CD4-positive, alpha-beta memory T cell (primary cell): ENCODE results near the gene SUSD6. TPM values are rescaled to one million over a fixed set of nuclear protein-coding genes. Genes with fewer than 3 reads are reported as not detected.
A peak's percentile ranks its signal among the peaks of the same experiment; 100 is the strongest.

Experiments used
- CTCF ChIA-PET: fragments of 350-600 bp; sonication (Branson Sonifier 250); formaldehyde crosslinking; loops from one replicate; lab custom pipeline; 2021; ENCODE audit warnings: inconsistent platforms; ENCODE audit not compliant: partially characterized antibody; lab: Charles Lee
- POLR2A ChIA-PET: fragments of 350-600 bp; sonication (Branson Sonifier 250); formaldehyde crosslinking; loops from one replicate; lab custom pipeline; 2021; ENCODE audit not compliant: partially characterized antibody; lab: Charles Lee
- DNase-seq, 5 donors: peaks; one replicate each; pipeline versions ENCODE4 v3.0.0 to v3.0.0-alpha.2; 2020 to 2022; ENCODE audit warnings: mixed read lengths in 1 of 5
- H3K27ac ChIP-seq: one replicate; pipeline ENCODE4 v1.7.0; 2013; ENCODE audit warnings: low read depth, low read length
- H3K27me3 ChIP-seq: 2 replicates; pipeline ENCODE4 v1.7.0; 2013; ENCODE audit warnings: mild to moderate bottlenecking, low read length, moderate library complexity; ENCODE audit not compliant: insufficient read depth
- H3K36me3 ChIP-seq: 2 replicates; pipeline ENCODE4 v1.7.0; 2013; ENCODE audit warnings: mild to moderate bottlenecking, low read length, moderate library complexity; ENCODE audit not compliant: insufficient read depth
- H3K4me1 ChIP-seq: 2 replicates; pipeline ENCODE4 v1.7.0; 2013; ENCODE audit warnings: mild to moderate bottlenecking, low read length, moderate library complexity; ENCODE audit not compliant: insufficient read depth
- H3K4me3 ChIP-seq, 2 donors: one replicate each; pipeline ENCODE4 v1.7.0; 2013; ENCODE audit warnings: low read length in 2 of 2, mild to moderate bottlenecking in 1 of 2
- H3K9me3 ChIP-seq, 2 donors: one replicate each; pipeline ENCODE4 v1.7.0; 2013; ENCODE audit warnings: low read length in 2 of 2, control low read depth in 1 of 2; ENCODE audit not compliant: control insufficient read depth in 1 of 2
- H3K27ac Mint-ChIP-seq, 7 donors: one replicate each; pipeline ENCODE4 v1.8.0; 2020 to 2021; ENCODE audit warnings: mixed read lengths in 7 of 7, mild to moderate bottlenecking in 6 of 7, inconsistent platforms in 3 of 7, moderate library complexity in 3 of 7
- H3K27me3 Mint-ChIP-seq, 2 donors: one replicate each; pipeline ENCODE4 v1.8.0; 2020 to 2021; ENCODE audit warnings: mixed read lengths in 2 of 2
- H3K36me3 Mint-ChIP-seq, 2 donors: one replicate each; pipeline ENCODE4 v1.8.0; 2020 to 2021; ENCODE audit warnings: mixed read lengths in 2 of 2, inconsistent platforms in 1 of 2, mild to moderate bottlenecking in 1 of 2
- H3K4me1 Mint-ChIP-seq, 4 donors: one replicate each; pipeline ENCODE4 v1.8.0; 2020 to 2021; ENCODE audit warnings: mixed read lengths in 4 of 4, mild to moderate bottlenecking in 1 of 4
- H3K4me3 Mint-ChIP-seq, 8 donors: one replicate each; pipeline ENCODE4 v1.8.0; 2020 to 2021; ENCODE audit warnings: mixed read lengths in 8 of 8, mild to moderate bottlenecking in 7 of 8, moderate library complexity in 6 of 8, inconsistent platforms in 3 of 8
- H3K9me3 Mint-ChIP-seq, 8 donors: one replicate each; pipeline ENCODE4 v1.8.0; 2020 to 2021; ENCODE audit warnings: mixed read lengths in 8 of 8, mild to moderate bottlenecking in 5 of 8, inconsistent platforms in 3 of 8, moderate library complexity in 1 of 8
- intact Hi-C: fragments of 100-400 bp; cut with micrococcal nuclease; formaldehyde crosslinking; loops from one replicate; pipeline ENCODE4 v1.15.1; 2023
- polyA plus RNA-seq, 2 donors: library from polyadenylated mRNA; unstranded; fragments of 300-500 nt; fragmentation: Illumina TruSeq; gene quantifications; one replicate each; pipeline ENCODE4 v1.2.3, GENCODE V29; 2021
- total RNA-seq, 2 experiments: library from RNA; stranded (reverse); gene quantifications; one replicate each; pipeline ENCODE4 v1.2.3, GENCODE V29; 2021

The SUSD6 gene
- total and polyA plus RNA-seq, 4 experiments from 2014 or later = 4.8 to 62.0 (median 36.1) TPM

DNA sequence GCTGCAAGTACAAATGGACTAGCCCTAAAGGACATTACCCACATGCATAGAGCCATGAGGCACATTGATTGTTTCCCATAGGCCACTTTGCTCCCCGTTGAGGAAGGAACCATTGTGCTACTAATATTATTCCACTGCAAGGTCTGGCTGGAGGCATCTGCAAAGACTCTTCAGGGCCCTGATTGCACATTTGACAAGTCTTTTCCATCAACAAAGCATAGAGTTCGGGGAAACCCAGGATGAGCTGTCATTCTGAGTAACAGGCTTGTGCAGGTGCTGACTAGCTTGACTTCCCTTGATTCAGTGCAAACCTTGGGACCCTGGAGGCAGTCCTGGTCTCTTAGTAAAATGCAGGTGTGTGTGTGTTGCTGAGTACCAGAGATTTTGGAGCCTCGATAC, 73.8 kb downstream of the SUSD6 start:
- DNase-seq = peak in 2 of 5 donors; percentile 22 to 83
- intact Hi-C loops = loop anchor here (2.0 kb wide), 1 partner anchor 72 kb away; no protein-coding TSS in a partner anchor
- H3K27me3 ChIP-seq = no peaks in the 10 kb centered on the region
- ChIA-PET CTCF (interaction anchor here (1.2 to 3.1 kb wide), 4 partner anchors 41 to 99 kb away, joined by 3 to 12 read pairs (median 4); no protein-coding TSS in a partner anchor), POLR2A (interaction anchor here (1.2 to 4.2 kb wide), 3 partner anchors 11 to 73 kb away, joined by 3 to 19 read pairs (median 3); partner anchors contain the start of gene SUSD6)
- Mint-ChIP-seq H3K9me3 (no peaks in the 10 kb centered on the region), H3K27me3 (no peaks in the 10 kb centered on the region), H3K4me3 (peak overlapping the region in 6 of 8 donors; percentile 11 to 74 (median 45)), H3K4me1 (peaks cover 68 to 94% (median 83%) of the 10 kb centered on the region in 4 donors), H3K36me3 (peaks cover 7 to 21% of the 10 kb centered on the region in 2 donors), H3K27ac (peak overlapping the region; percentile 22 to 89 (median 81))
- no peak overlapping the region for H3K4me3 ChIP-seq
- H3K27ac ChIP-seq = peak overlapping the region; percentile 20
- peaks cover 77% of the 10 kb centered on the region for H3K4me1 ChIP-seq
- H3K9me3 ChIP-seq = no peaks in the 10 kb centered on the region
- no peaks in the 10 kb centered on the region for H3K36me3 ChIP-seq

DNA sequence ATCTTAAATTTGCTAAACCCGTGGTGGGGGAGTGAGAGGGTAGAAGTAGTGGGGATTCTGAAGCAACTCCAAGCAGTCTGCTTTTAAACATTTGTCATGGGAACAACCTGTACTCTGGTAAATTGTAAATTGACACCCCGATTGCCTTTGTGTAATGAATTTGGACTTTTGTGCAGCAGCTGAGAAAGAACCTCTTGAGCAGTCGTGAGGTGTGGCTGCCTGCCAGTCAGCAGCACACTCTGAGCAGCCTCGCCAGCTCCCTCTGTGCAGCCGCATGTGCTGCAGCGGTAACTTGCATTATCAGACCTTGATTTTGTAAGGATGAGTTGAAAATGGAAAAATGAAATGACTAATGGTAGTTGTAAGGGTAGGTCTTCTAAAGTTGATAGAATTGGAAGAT, 74.3 kb downstream of the SUSD6 start:
- POLR2A ChIA-PET = interaction anchor here (1.2 to 4.2 kb wide), 3 partner anchors 11 to 74 kb away, joined by 3 to 19 read pairs (median 3); partner anchors contain the start of gene SUSD6

DNA sequence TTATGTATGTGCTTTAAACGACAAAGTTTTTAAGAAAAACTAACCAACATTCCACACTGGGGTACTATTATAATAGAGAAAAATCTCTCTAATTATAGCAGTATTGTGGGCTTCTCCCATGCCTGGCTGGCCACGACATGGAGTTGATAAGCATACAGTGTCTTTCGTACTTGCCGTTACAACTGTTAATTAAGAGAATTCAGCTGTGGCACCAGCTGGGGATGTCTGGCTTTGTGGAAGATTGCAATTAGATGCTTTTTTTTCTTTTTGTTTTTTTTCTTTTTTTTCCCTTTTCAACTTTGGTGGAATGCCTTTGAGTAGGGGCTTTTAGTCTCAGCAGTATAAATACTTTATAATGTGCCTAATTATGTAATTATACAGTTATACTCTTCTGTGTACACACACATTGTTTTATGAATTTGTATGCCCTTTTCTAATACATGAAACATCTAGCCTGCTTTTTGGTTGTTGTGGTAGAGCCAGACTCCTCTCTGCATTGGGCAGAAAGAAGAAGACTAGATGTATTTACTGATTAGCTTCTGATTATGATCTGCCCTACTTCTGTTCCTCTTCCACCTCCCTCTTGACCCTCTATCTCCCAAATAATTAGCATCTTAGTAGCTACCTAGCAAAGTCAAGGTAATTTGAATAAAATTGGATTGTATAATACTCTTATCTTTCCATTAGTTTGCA, 76.4 kb downstream of the SUSD6 start:
- Histone ChIP-seq H3K4me1 (peaks cover 60% of the 10 kb centered on the region), H3K4me3 (no peak overlapping the region), H3K9me3 (no peaks in the 10 kb centered on the region), H3K27ac (no peak overlapping the region), H3K36me3 (no peaks in the 10 kb centered on the region), H3K27me3 (no peaks in the 10 kb centered on the region)
- H3K4me1 Mint-ChIP-seq = peaks cover 58 to 92% (median 70%) of the 10 kb centered on the region in 4 donors
- DNase-seq = no peak
- ChIA-PET CTCF (interaction anchor here (0.9 to 1.4 kb wide), 3 partner anchors 14 to 87 kb away, joined by 3 to 4 read pairs (median 4); no protein-coding TSS in a partner anchor), POLR2A (interaction anchor here (1.2 to 2.2 kb wide), 2 partner anchors 58 to 76 kb away, joined by 3 to 10 read pairs; partner anchors contain the start of gene SUSD6)
- no peaks in the 10 kb centered on the region for H3K27me3 Mint-ChIP-seq
- H3K4me3 Mint-ChIP-seq = peak overlapping the region in 2 of 8 donors; percentile 2 to 14
- H3K27ac Mint-ChIP-seq = peak overlapping the region in 3 of 7 donors; percentile 14 to 34 (median 19)
- no peaks in the 10 kb centered on the region for H3K9me3 Mint-ChIP-seq
- peaks cover 13 to 19% of the 10 kb centered on the region in 2 donors for H3K36me3 Mint-ChIP-seq
- intact Hi-C loops = no loop called here

More for the DNA sequence above, 74.3 kb downstream of the SUSD6 start:
- peak overlapping the region in 7 of 8 donors; percentile 11 to 74 (median 57) for H3K4me3 Mint-ChIP-seq
- H3K9me3 Mint-ChIP-seq = no peaks in the 10 kb centered on the region
- H3K4me3 ChIP-seq = no peak overlapping the region
- CTCF ChIA-PET = interaction anchor here (1.3 to 3.1 kb wide), 2 partner anchors 72 to 81 kb away, joined by 3 to 12 read pairs; no protein-coding TSS in a partner anchor
- peaks cover 72% of the 10 kb centered on the region for H3K4me1 ChIP-seq
- no peak for DNase-seq
- H3K27me3 ChIP-seq = no peaks in the 10 kb centered on the region
- intact Hi-C loops = loop anchor here (2.0 kb wide), 1 partner anchor 73 kb away; no protein-coding TSS in a partner anchor
- H3K36me3 ChIP-seq = no peaks in the 10 kb centered on the region
- peaks cover 64 to 94% (median 81%) of the 10 kb centered on the region in 4 donors for H3K4me1 Mint-ChIP-seq
- H3K27ac ChIP-seq = peak overlapping the region; percentile 20
- H3K27ac Mint-ChIP-seq = peak overlapping the region in 6 of 7 donors; percentile 17 to 89 (median 71)
- H3K36me3 Mint-ChIP-seq = peaks cover 10 to 24% of the 10 kb centered on the region in 2 donors
- no peaks in the 10 kb centered on the region for H3K9me3 ChIP-seq
- H3K27me3 Mint-ChIP-seq = no peaks in the 10 kb centered on the region

DNA sequence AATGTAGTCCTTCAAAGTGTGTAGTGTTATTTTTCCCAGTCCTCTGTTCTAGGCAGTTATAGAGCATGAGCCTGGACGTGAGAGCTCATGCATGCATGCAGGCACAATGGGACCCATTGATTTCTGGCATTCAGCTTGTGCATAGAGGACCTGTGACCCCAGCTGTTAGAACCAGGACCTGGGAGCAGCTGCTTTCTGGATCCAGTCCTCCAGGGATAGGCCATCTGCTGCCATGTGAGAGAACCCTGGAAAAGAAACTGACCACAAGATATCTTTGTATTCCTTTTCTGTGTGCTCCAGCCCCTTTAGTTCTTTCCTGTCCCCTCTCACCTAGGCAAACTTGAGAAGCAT, 76.9 kb downstream of the SUSD6 start:
- no peaks in the 10 kb centered on the region for H3K9me3 Mint-ChIP-seq
- Histone ChIP-seq H3K4me3 (no peak overlapping the region), H3K4me1 (peaks cover 60% of the 10 kb centered on the region), H3K27me3 (no peaks in the 10 kb centered on the region), H3K27ac (no peak overlapping the region), H3K36me3 (no peaks in the 10 kb centered on the region), H3K9me3 (no peaks in the 10 kb centered on the region)
- POLR2A ChIA-PET = interaction anchor here (1.2 to 2.2 kb wide), 2 partner anchors 58 to 76 kb away, joined by 3 to 10 read pairs; partner anchors contain the start of gene SUSD6
- CTCF ChIA-PET = interaction anchor here (1.3 to 1.4 kb wide), 2 partner anchors 83 to 88 kb away, joined by 3 to 4 read pairs; no protein-coding TSS in a partner anchor
- intact Hi-C loops = no loop called here
- no peaks in the 10 kb centered on the region for H3K27me3 Mint-ChIP-seq
- peak overlapping the region in 3 of 7 donors; percentile 19 to 61 (median 48) for H3K27ac Mint-ChIP-seq
- H3K4me3 Mint-ChIP-seq = peak overlapping the region in 1 of 8 donors; percentile 2
- DNase-seq = no peak
- H3K4me1 Mint-ChIP-seq = peaks cover 54 to 87% (median 69%) of the 10 kb centered on the region in 4 donors
- peaks cover 13 to 19% of the 10 kb centered on the region in 2 donors for H3K36me3 Mint-ChIP-seq

DNA sequence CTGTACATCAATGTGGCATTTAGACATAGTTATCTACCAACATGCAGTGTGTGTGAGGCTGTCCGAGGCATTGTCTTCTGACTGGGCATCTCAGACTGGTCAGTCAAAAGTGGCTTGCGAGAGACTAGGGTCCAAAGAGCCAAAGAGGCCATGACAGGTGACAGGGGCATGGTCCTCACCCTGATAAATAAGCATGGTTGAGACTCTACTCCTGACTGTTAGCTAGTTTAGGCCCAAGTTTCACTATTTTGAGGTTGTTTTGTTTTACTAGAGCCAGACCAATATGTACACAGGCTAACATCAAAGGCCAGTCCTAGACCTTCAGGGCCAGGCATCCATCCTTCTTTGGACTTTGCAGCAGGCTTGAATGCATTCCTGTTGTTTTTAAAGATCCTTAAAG, 78.6 kb downstream of the SUSD6 start:
- H3K9me3 Mint-ChIP-seq = no peaks in the 10 kb centered on the region

DNA sequence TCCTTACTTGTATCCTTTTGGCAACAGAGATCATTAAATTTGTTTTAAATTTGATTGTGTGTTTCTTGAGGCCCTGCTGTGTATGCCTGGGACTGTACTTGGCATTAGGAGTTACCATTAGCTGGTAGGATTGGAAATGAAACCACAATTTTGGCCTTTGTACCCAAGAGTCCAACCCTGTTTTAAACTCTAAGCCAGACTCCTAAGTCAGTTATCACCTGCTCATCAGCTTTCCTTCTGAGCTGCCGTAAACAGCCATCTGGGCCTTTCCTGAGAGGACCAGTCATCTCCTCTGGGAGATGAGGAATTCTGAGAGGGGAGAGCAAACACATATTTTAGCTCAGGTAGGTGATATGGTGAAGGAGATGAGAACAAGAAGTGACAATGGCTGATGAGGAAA, 81.2 kb downstream of the SUSD6 start:
- ChIA-PET CTCF (no interaction called here), POLR2A (no interaction called here)
- H3K27me3 Mint-ChIP-seq = no peaks in the 10 kb centered on the region
- no peaks in the 10 kb centered on the region for H3K36me3 ChIP-seq
- no peak overlapping the region for H3K4me3 ChIP-seq
- no peak overlapping the region for H3K27ac ChIP-seq
- no peaks in the 10 kb centered on the region for H3K27me3 ChIP-seq
- peaks cover 19 to 25% of the 10 kb centered on the region in 2 donors for H3K36me3 Mint-ChIP-seq
- peaks cover 62% of the 10 kb centered on the region for H3K4me1 ChIP-seq
- no peaks in the 10 kb centered on the region for H3K9me3 Mint-ChIP-seq
- H3K4me1 Mint-ChIP-seq = peaks cover 57 to 85% (median 71%) of the 10 kb centered on the region in 4 donors
- no peak for DNase-seq
- no peaks in the 10 kb centered on the region for H3K9me3 ChIP-seq
- no peak overlapping the region for H3K4me3 Mint-ChIP-seq
- H3K27ac Mint-ChIP-seq = peak overlapping the region in 5 of 7 donors; percentile 23 to 60 (median 31)
- intact Hi-C loops = no loop called here

More for the DNA sequence above, 78.6 kb downstream of the SUSD6 start:
- Histone ChIP-seq H3K4me3 (no peak overlapping the region), H3K4me1 (peaks cover 60% of the 10 kb centered on the region), H3K9me3 (no peaks in the 10 kb centered on the region), H3K27me3 (no peaks in the 10 kb centered on the region), H3K36me3 (no peaks in the 10 kb centered on the region), H3K27ac (no peak overlapping the region)
- CTCF ChIA-PET = no interaction called here
- peaks cover 49 to 85% (median 66%) of the 10 kb centered on the region in 4 donors for H3K4me1 Mint-ChIP-seq
- H3K36me3 Mint-ChIP-seq = peaks cover 19 to 25% of the 10 kb centered on the region in 2 donors
- no peaks in the 10 kb centered on the region for H3K27me3 Mint-ChIP-seq
- intact Hi-C loops = no loop called here
- no peak for DNase-seq
- POLR2A ChIA-PET = no interaction called here
- H3K27ac Mint-ChIP-seq = peak overlapping the region in 2 of 7 donors; percentile 14 to 15
- no peak overlapping the region for H3K4me3 Mint-ChIP-seq

DNA sequence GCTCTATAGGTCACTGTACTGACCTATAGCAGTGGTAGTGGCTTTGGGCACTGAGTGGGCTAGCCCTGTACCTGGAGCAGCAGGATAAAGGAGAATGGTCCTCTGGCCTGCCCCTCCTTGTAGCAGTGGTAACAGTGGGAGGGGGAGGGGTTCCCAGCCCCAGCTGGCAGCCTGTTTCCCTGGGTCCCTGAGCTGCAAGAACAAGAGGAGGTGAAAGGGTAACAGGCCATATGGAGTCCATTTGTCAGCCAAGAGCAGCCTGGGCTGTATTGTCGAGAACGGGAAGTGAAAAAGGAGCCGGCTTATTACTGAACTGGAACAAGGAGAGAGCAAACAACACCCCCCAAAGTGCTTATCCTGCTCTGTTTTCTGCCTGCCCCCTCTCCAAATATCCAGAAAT, 81.7 kb downstream of the SUSD6 start:
- Histone ChIP-seq H3K27ac (no peak overlapping the region), H3K4me1 (peaks cover 57% of the 10 kb centered on the region), H3K36me3 (no peaks in the 10 kb centered on the region), H3K9me3 (no peaks in the 10 kb centered on the region), H3K27me3 (no peaks in the 10 kb centered on the region), H3K4me3 (no peak overlapping the region)
- peaks cover 55 to 84% (median 69%) of the 10 kb centered on the region in 4 donors for H3K4me1 Mint-ChIP-seq
- peak overlapping the region in 1 of 8 donors; percentile 8 for H3K4me3 Mint-ChIP-seq
- intact Hi-C loops = no loop called here
- CTCF ChIA-PET = no interaction called here
- no peak for DNase-seq
- H3K27me3 Mint-ChIP-seq = no peaks in the 10 kb centered on the region
- no peaks in the 10 kb centered on the region for H3K9me3 Mint-ChIP-seq
- peaks cover 19 to 25% of the 10 kb centered on the region in 2 donors for H3K36me3 Mint-ChIP-seq
- POLR2A ChIA-PET = no interaction called here
- peak overlapping the region in 1 of 7 donors; percentile 79 for H3K27ac Mint-ChIP-seq
